Endothelial cell of umbilical vein (primary cell): ENCODE results near the gene SPINK4. TPM values are rescaled to one million over a fixed set of nuclear protein-coding genes. Genes with fewer than 3 reads are reported as not detected.

Experiments used
- BruUV-seq: library from RNA; stranded (reverse); fragments of 400-500 nt; replicated peaks from 2 replicates; lab custom pipeline; 2021; lab: Mats Ljungman, UMichigan
- CTCF ChIA-PET: fragments of 300-600, 350-600 bp; sonication (Branson Sonifier 250); formaldehyde crosslinking; loops from one replicate; lab custom pipeline; 2021; ENCODE audit warnings: antibody characterized with exemption, inconsistent platforms; lab: Charles Lee
- POLR2A ChIA-PET: fragments of 300-600, 350-600 bp; sonication (Branson Sonifier 250); formaldehyde crosslinking; loops from one replicate; lab custom pipeline; 2021; ENCODE audit warnings: antibody characterized with exemption, inconsistent platforms; lab: Charles Lee
- DNase-seq: peaks from one replicate; pipeline ENCODE4 v3.0.0-alpha.2; 2011; ENCODE audit warnings: low read depth, low spot score
- FAIRE-seq: peaks from 2 replicates; lab custom pipeline; 2011; peaks lifted over from hg19 to GRCh38; lab: Jason Lieb, UNC
- H2AFZ ChIP-seq: 2 replicates; pipeline ENCODE4 v1.6.0; 2012; ENCODE audit warnings: low read depth, low read length, control low read depth, inconsistent platforms
- H3K27ac ChIP-seq: 2 replicates; pipeline ENCODE4 v1.5.1; 2011; ENCODE audit warnings: low read depth, mild to moderate bottlenecking, control low read depth, low read length, moderate library complexity; ENCODE audit not compliant: insufficient read depth
- H3K27me3 ChIP-seq, 2 experiments: 2 replicates each; pipeline versions ENCODE4 v1.6.0 to v1.6.1; 2011; ENCODE audit warnings: low read length in 2 of 2, mixed read lengths in 1 of 2; ENCODE audit not compliant: control insufficient read depth in 2 of 2, insufficient read depth in 2 of 2
- H3K36me3 ChIP-seq, 2 experiments: 2 replicates in 1 of 2; 3 replicates in 1 of 2; pipeline ENCODE4 v1.5.1; 2011; ENCODE audit warnings: low read length in 2 of 2, mild to moderate bottlenecking in 1 of 2, moderate library complexity in 1 of 2; ENCODE audit not compliant: control insufficient read depth in 2 of 2, insufficient read depth in 2 of 2; ENCODE audit errors: extremely low read depth in 1 of 2
- H3K4me1 ChIP-seq: 3 replicates; pipeline ENCODE4 v1.5.1; 2011; ENCODE audit warnings: mild to moderate bottlenecking, low read length; ENCODE audit not compliant: control insufficient read depth, insufficient read depth; ENCODE audit errors: extremely low read depth
- H3K4me2 ChIP-seq: 2 replicates; pipeline ENCODE4 v1.6.1; 2011; ENCODE audit warnings: low read length, control low read depth, mixed read lengths; ENCODE audit not compliant: insufficient read depth
- H3K4me3 ChIP-seq, 3 experiments: fragments of 200-600 bp in 1 of 3; sonication (generic), shearing (Covaris generic) in 1 of 3; replicated peaks in 1 of 3; 2 replicates each; pipeline ENCODE4 v1.5.1; 2011 to 2016; ENCODE audit warnings: control low read depth in 3 of 3, low read length in 3 of 3, mild to moderate bottlenecking in 2 of 3, inconsistent platforms in 1 of 3, low read depth in 1 of 3, moderate library complexity in 1 of 3; ENCODE audit not compliant: insufficient read depth in 1 of 3
- H3K79me2 ChIP-seq: 2 replicates; pipeline ENCODE4 v1.6.0; 2012; ENCODE audit warnings: low read length, inconsistent platforms; ENCODE audit not compliant: control insufficient read depth, insufficient read depth
- H3K9ac ChIP-seq: replicated peaks from 2 replicates; pipeline ENCODE3; 2011; ENCODE audit warnings: low read length, control low read depth; ENCODE audit not compliant: insufficient read depth; ENCODE audit errors: extremely low read depth
- H3K9me1 ChIP-seq: replicated peaks from 3 replicates; pipeline ENCODE4 v1.6.0; 2011; ENCODE audit warnings: mild to moderate bottlenecking, low read length; ENCODE audit not compliant: control insufficient read depth, insufficient read depth; ENCODE audit errors: extremely low read depth
- H3K9me3 ChIP-seq: replicated peaks from 2 replicates; pipeline ENCODE4 v1.5.1; 2012; ENCODE audit warnings: low read length, inconsistent platforms; ENCODE audit not compliant: control insufficient read depth, insufficient read depth
- H4K20me1 ChIP-seq: replicated peaks from 2 replicates; pipeline ENCODE3; 2011; ENCODE audit warnings: mild to moderate bottlenecking, low read length; ENCODE audit not compliant: control insufficient read depth, insufficient read depth; ENCODE audit errors: extremely low read depth
- CTCF ChIP-seq, 2 donors: IDR thresholded peaks; 1 replicate in 1 of 2; 2 replicates in 1 of 2; pipeline ENCODE4 v1.5.1; 2011; ENCODE audit warnings: low read length in 2 of 2, mild to moderate bottlenecking in 2 of 2, moderate library complexity in 2 of 2, control low read depth in 1 of 2, inconsistent platforms in 1 of 2, low read depth in 1 of 2; ENCODE audit not compliant: insufficient read depth in 1 of 2; ENCODE audit errors: extremely low read depth in 1 of 2
- GATA2 ChIP-seq: IDR thresholded peaks from 2 replicates; pipeline ENCODE4 v1.7.0; 2011; ENCODE audit warnings: low read depth, mild to moderate bottlenecking, moderate library complexity, mixed read lengths, low read length; ENCODE audit not compliant: insufficient read length, insufficient read depth
- JUN ChIP-seq: IDR thresholded peaks from 2 replicates; pipeline ENCODE4 v1.6.1; 2011; ENCODE audit warnings: borderline replicate concordance, low read depth; ENCODE audit not compliant: insufficient read length, insufficient read depth
- POLR2A ChIP-seq: IDR thresholded peaks from 2 replicates; pipeline ENCODE4 v1.6.1; 2012; ENCODE audit warnings: low read depth, mild to moderate bottlenecking, control low read depth, low read length
- dilution Hi-C: fragments of 300-500 bp; cut with MboI; formaldehyde crosslinking; loops from one replicate; pipeline ENCODE4 v1.15.0; 2019; ENCODE audit warnings: low sequenced_read_pairs; ENCODE audit not compliant: extremely low pct_ligation_motif_present
- intact Hi-C: fragments of 100-400 bp; cut with micrococcal nuclease; formaldehyde crosslinking; loops from one replicate; pipeline ENCODE4 v1.10.0; 2022
- polyA plus RNA-seq, 4 experiments: library from polyadenylated mRNA; depleted of rRNA in 3 of 4; stranded (reverse) in 3 of 4; unstranded in 1 of 4; fragments of >200 nt; gene quantifications; 2 replicates each; pipeline versions ENCODE4 v1.2.1 to v1.2.3, GENCODE V29; 2011 to 2012; ENCODE audit warnings: missing spikeins in 1 of 4
- total RNA-seq: library from RNA; stranded (reverse); gene quantifications from 2 replicates; pipeline ENCODE4 v1.2.3, GENCODE V29; 2021

The SPINK4 gene
- total and polyA plus RNA-seq, 2 donors (not counting 3 experiments of a cell fraction or from before 2014, with no cell fraction given), result not detected

- no peak overlapping the region for H3K9ac ChIP-seq
- H3K27me3 ChIP-seq, result no peaks in the 10 kb centered on the region
- H4K20me1 ChIP-seq, result no peaks in the 10 kb centered on the region
- no peak overlapping the region for H3K4me2 ChIP-seq
- peaks cover 9% of the 10 kb centered on the region for H3K79me2 ChIP-seq
- H3K4me1 ChIP-seq, result peaks cover 7% of the 10 kb centered on the region
- ChIA-PET CTCF (no interaction called here), POLR2A (no interaction called here)
- H3K4me3 ChIP-seq, result no peak overlapping the region
- no peak for DNase-seq
- intact Hi-C loops, result no loop called here
- no peaks in the 10 kb centered on the region for H3K9me3 ChIP-seq
- H2AFZ ChIP-seq, result no peak overlapping the region
- no peak for FAIRE-seq
- BruUV-seq, result no TSS peak
- H3K36me3 ChIP-seq, result peaks cover 9 to 11% of the 10 kb centered on the region in 2 experiments
- no peak overlapping the region for H3K27ac ChIP-seq
- TF ChIP-seq GATA2 (no peak), POLR2A (no peak), JUN (no peak)
- dilution Hi-C loops, result no loop called here
- H3K9me1 ChIP-seq, result no peaks in the 10 kb centered on the region
Observed at GRCh38 chr9:33270146-33270545, 30.2 kb downstream of the SPINK4 start.

GRCh38 chr9:33272061-33272460 is 32.1 kb downstream of the SPINK4 start:
- Histone ChIP-seq H2AFZ (no peak overlapping the region), H3K9me1 (no peaks in the 10 kb centered on the region), H3K4me3 (no peak overlapping the region), H3K9ac (no peak overlapping the region), H3K4me1 (no peaks in the 10 kb centered on the region), H3K27me3 (no peaks in the 10 kb centered on the region), H3K79me2 (no peaks in the 10 kb centered on the region), H3K27ac (no peak overlapping the region), H4K20me1 (no peaks in the 10 kb centered on the region), H3K9me3 (no peaks in the 10 kb centered on the region), H3K4me2 (no peak overlapping the region), H3K36me3 (peaks cover 11 to 16% of the 10 kb centered on the region in 2 experiments)
- dilution Hi-C loops, result no loop called here
- FAIRE-seq (no peak), DNase-seq (no peak)
- ChIA-PET POLR2A (interaction anchor here (0.7 kb wide), 1 partner anchor 127 kb away, joined by 3 read pairs; no protein-coding TSS in a partner anchor), CTCF (interaction anchor here (2.1 to 2.6 kb wide), 3 partner anchors 15 to 195 kb away, joined by 4 to 10 read pairs (median 7); partner anchors contain the start of gene NFX1)
- no TSS peak for BruUV-seq
- TF ChIP-seq CTCF (IDR thresholded peaks at IDR 0.05; ENCODE audit: extremely low read depth in 1 of 2, insufficient read depth in 1 of 2, low read depth in 1 of 2, low read length in 2 of 2), result no peak
- intact Hi-C loops, result no loop called here
